Suprapubic skin (tissue), 4 donors: ENCODE data around the gene LMX1A. TPM values are rescaled to one million over a fixed set of nuclear protein-coding genes. Genes with fewer than 3 reads are reported as not detected.

Experiments used
- DNase-seq, 2 donors: peaks; one replicate each; pipeline ENCODE4 v3.0.0-alpha.2; 2019; ENCODE audit warnings: low spot score in 2 of 2
- H3K27ac ChIP-seq: fragments of 200-600 bp; sonication (generic); one replicate; pipeline ENCODE4 v1.5.1; 2019
- H3K27me3 ChIP-seq: fragments of 200-600 bp; sonication (generic); one replicate; pipeline ENCODE4 v1.5.1; 2019
- H3K36me3 ChIP-seq: fragments of 200-600 bp; sonication (generic); one replicate; pipeline ENCODE4 v1.5.1; 2019
- H3K4me1 ChIP-seq: fragments of 200-600 bp; sonication (generic); one replicate; pipeline ENCODE4 v1.5.1; 2019
- H3K4me3 ChIP-seq: fragments of 200-600 bp; sonication (generic); one replicate; pipeline ENCODE4 v1.5.1; 2019; ENCODE audit warnings: mild to moderate bottlenecking
- H3K9me3 ChIP-seq: fragments of 200-600 bp; sonication (generic); one replicate; pipeline ENCODE4 v1.5.1; 2019
- EP300 ChIP-seq: sonication (generic); formaldehyde crosslinking; IDR thresholded peaks from one replicate; pipeline ENCODE4 v1.6.1; 2017; ENCODE audit warnings: antibody characterized with exemption
- POLR2A ChIP-seq, 2 donors: fragments of 450-650 bp; IDR thresholded peaks; one replicate each; pipeline ENCODE4 v1.6.1; 2017; ENCODE audit warnings: antibody characterized with exemption in 2 of 2, mild to moderate bottlenecking in 2 of 2, moderate library complexity in 2 of 2
- POLR2AphosphoS5 ChIP-seq, 3 donors: sonication (generic); formaldehyde crosslinking; IDR thresholded peaks; one replicate each; pipeline ENCODE4 v1.6.1; 2017; ENCODE audit warnings: antibody characterized with exemption in 3 of 3
- WGBS: methylation state at CpG from one replicate; pipeline ENCODE4 v1.1.5; 2018; 5-methylcytosine and 5-hydroxymethylcytosine counted together
- total RNA-seq, 4 donors: library from RNA; depleted of rRNA; stranded (reverse); fragments of >200 nt; gene quantifications; one replicate each; pipeline ENCODE4 v1.1.0, GENCODE V29; 2016
- TF ChIP-seq, protein P1 (sequence below), 2 donors: fragments of 200-600 bp in 1 of 2; fragments of 450-650 bp in 1 of 2; sonication (generic) in 1 of 2; IDR thresholded peaks; one replicate each; pipeline ENCODE4 v1.5.1; 2016 to 2019; ENCODE audit warnings: antibody characterized with exemption in 2 of 2, mild to moderate bottlenecking in 1 of 2, moderate library complexity in 1 of 2

The LMX1A gene
- total RNA-seq, 4 donors from 2014 or later, result 0.44 TPM; not detected in 3

DNA sequence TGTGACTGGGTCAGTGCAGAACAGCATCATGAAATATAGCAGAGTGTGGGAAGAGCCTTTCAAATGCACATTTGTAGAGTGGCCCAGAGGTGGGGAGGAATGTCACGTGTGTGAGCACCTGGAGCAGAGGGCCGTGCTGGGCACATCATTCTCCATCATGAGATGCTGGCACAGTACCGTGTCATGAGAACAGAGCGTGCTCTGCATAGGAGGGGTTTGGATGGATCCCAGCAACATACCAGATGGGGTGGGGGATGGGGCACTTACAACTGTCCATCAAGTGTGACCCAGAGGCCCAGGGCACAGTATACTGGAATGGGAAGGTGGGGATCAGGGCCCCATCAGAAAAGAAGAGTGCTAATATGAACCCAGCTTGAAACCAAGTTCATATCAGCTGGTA is 182.0 kb downstream of the LMX1A start:
- DNase-seq, result no peak
- H3K36me3 ChIP-seq, result no peaks in the 10 kb centered on the region
- peaks cover 5% of the 10 kb centered on the region for H3K4me1 ChIP-seq
- no peak for TF ChIP-seq POLR2AphosphoS5 (IDR thresholded peaks at IDR 0.05)
- TF ChIP-seq, protein P1, sequence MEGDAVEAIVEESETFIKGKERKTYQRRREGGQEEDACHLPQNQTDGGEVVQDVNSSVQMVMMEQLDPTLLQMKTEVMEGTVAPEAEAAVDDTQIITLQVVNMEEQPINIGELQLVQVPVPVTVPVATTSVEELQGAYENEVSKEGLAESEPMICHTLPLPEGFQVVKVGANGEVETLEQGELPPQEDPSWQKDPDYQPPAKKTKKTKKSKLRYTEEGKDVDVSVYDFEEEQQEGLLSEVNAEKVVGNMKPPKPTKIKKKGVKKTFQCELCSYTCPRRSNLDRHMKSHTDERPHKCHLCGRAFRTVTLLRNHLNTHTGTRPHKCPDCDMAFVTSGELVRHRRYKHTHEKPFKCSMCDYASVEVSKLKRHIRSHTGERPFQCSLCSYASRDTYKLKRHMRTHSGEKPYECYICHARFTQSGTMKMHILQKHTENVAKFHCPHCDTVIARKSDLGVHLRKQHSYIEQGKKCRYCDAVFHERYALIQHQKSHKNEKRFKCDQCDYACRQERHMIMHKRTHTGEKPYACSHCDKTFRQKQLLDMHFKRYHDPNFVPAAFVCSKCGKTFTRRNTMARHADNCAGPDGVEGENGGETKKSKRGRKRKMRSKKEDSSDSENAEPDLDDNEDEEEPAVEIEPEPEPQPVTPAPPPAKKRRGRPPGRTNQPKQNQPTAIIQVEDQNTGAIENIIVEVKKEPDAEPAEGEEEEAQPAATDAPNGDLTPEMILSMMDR (IDR thresholded peaks at IDR 0.05), result no peak
- no peak for TF ChIP-seq EP300
- TF ChIP-seq POLR2A (IDR thresholded peaks at IDR 0.05), result no peak
- WGBS, result 81% methylated on average over 4 of the region's 4 CpGs
- peaks cover 3% of the 10 kb centered on the region for H3K27me3 ChIP-seq
- no peak overlapping the region for H3K27ac ChIP-seq
- no peaks in the 10 kb centered on the region for H3K9me3 ChIP-seq
- no peak overlapping the region for H3K4me3 ChIP-seq

DNA sequence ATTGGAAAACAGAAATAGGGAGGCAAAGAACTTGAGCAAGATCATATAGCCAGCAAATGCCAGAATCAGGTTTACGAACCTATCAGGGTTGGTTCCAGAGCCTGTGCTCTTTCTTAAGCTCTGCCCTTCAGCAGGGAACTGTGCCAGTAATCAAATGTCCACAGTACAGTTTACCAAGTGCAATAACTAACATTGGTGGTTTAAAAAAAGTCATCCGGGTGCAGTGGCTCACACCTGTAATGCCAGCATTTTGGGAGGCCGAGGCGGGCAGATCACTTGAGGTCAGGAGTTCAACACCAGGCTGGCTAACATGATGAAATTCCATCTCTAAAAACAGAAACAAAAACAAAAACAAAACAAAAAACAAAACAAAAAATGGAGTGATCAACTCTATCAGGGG is 182.7 kb downstream of the LMX1A start:
- 79% methylated on average over 4 of the region's 4 CpGs for WGBS
- Histone ChIP-seq H3K27me3 (peaks cover 3% of the 10 kb centered on the region), H3K4me1 (peaks cover 5% of the 10 kb centered on the region), H3K27ac (no peak overlapping the region), H3K36me3 (no peaks in the 10 kb centered on the region), H3K4me3 (no peak overlapping the region), H3K9me3 (no peaks in the 10 kb centered on the region)
- TF ChIP-seq POLR2A (IDR thresholded peaks at IDR 0.05), result no peak
- no peak for TF ChIP-seq POLR2AphosphoS5 (IDR thresholded peaks at IDR 0.05)
- no peak for TF ChIP-seq EP300
- TF ChIP-seq, protein P1 (IDR thresholded peaks at IDR 0.05), result no peak
- DNase-seq, result no peak

DNA sequence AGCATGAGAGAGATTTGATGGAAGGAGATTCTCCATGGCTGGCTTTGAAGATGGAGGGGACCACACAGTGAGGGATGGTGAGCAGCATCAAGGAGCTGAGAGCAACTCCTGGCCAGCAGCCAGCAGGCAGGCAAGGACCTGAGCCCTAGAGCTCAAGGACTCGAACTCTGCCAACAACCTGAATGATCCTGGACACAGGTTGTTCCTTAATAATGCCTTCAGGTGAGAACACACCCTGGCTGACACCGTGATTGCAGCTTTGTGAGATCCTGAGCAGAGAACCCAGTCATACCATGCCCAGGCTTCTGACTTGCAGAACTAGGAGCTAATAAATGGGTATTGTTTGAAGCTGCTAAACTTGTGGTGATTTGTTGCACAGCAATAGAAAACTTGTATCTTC is 183.1 kb downstream of the LMX1A start:
- no peaks in the 10 kb centered on the region for H3K9me3 ChIP-seq
- no peak overlapping the region for H3K4me3 ChIP-seq
- peaks cover 5% of the 10 kb centered on the region for H3K4me1 ChIP-seq
- peaks cover 3% of the 10 kb centered on the region for H3K27me3 ChIP-seq
- 69% methylated on average over 2 of the region's 2 CpGs for WGBS
- TF ChIP-seq POLR2AphosphoS5 (IDR thresholded peaks at IDR 0.05), result no peak
- TF ChIP-seq POLR2A (IDR thresholded peaks at IDR 0.05), result no peak
- TF ChIP-seq, protein P1 (IDR thresholded peaks at IDR 0.05), result no peak
- TF ChIP-seq EP300, result no peak
- H3K27ac ChIP-seq, result no peak overlapping the region
- DNase-seq, result no peak
- no peaks in the 10 kb centered on the region for H3K36me3 ChIP-seq

DNA sequence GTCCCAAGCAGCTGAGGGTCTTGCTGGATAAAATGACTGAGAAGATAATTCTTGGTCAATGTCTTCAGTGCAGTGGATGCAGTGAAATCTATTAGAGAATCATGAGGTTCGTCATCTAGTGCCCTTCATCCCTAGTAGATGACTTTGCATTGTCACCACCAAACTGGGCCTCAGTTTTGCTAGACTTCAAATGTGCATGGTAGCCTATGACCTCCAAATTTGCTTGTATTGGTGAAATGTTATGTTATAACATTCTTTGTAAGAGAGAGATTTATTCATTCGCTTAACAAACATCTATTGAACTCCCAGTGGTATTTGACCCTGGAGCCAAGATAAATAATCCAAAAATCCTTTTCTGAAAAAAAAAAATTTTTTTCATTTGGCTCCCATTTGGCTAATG is 183.8 kb downstream of the LMX1A start:
- H3K27ac ChIP-seq, result no peak overlapping the region
- no peaks in the 10 kb centered on the region for H3K9me3 ChIP-seq
- H3K4me3 ChIP-seq, result no peak overlapping the region
- no peak for DNase-seq
- TF ChIP-seq, protein P1 (IDR thresholded peaks at IDR 0.05), result no peak
- TF ChIP-seq POLR2AphosphoS5 (IDR thresholded peaks at IDR 0.05) (no peak), POLR2A (IDR thresholded peaks at IDR 0.05) (no peak), EP300 (no peak)
- H3K36me3 ChIP-seq, result no peaks in the 10 kb centered on the region
- H3K4me1 ChIP-seq, result peaks cover 5% of the 10 kb centered on the region
- peaks cover 3% of the 10 kb centered on the region for H3K27me3 ChIP-seq
- WGBS, result 58% methylated on average over 2 of the region's 2 CpGs

DNA sequence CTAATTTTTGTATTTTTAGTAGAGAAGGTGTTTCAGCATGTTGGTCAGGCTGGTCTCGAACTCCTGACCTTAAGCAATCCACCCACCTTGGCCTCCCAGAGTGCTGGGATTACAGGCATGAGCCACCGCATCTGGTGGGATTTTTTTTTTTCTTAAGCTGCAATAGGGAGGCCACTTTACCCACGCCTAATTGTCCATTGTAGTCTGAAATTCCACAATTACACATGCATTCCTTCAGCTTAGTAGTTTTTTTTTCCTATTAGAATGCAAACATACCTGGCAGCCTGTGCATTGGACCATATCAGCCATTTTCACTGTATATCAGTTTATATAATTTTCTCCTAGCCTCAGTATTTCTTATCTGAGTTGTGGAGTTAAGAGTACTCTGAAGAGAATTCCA is 186.8 kb downstream of the LMX1A start:
- no peak for TF ChIP-seq POLR2AphosphoS5 (IDR thresholded peaks at IDR 0.05)
- TF ChIP-seq EP300, result no peak
- no peak for TF ChIP-seq POLR2A (IDR thresholded peaks at IDR 0.05)
- TF ChIP-seq, protein P1 (IDR thresholded peaks at IDR 0.05), result no peak
- DNase-seq, result no peak
- peaks cover 5% of the 10 kb centered on the region for H3K4me1 ChIP-seq
- H3K27me3 ChIP-seq, result peaks cover 3% of the 10 kb centered on the region
- H3K27ac ChIP-seq, result no peak overlapping the region
- no peaks in the 10 kb centered on the region for H3K36me3 ChIP-seq
- no peak overlapping the region for H3K4me3 ChIP-seq
- 80% methylated on average over 3 of the region's 3 CpGs for WGBS
- no peaks in the 10 kb centered on the region for H3K9me3 ChIP-seq
